Liver (tissue), 2 donors: Measurements from ENCODE around the gene TET2.

Experiments used
- TF ChIP-seq, protein P1 (sequence below): fragments of 150-350 bp; IDR thresholded peaks from 2 replicates; pipeline ENCODE4 v1.5.1; 2017; ENCODE audit warnings: improper control_type of control experiment, low read depth, low read length; ENCODE audit not compliant: missing input control
- TF ChIP-seq, protein P2 (sequence below): IDR thresholded peaks from 2 replicates; pipeline ENCODE4 v1.6.1; 2016; ENCODE audit warnings: antibody characterized with exemption
- TF ChIP-seq, protein P3 (sequence below): IDR thresholded peaks from 2 replicates; pipeline ENCODE4 v1.6.1; 2016; ENCODE audit warnings: antibody characterized with exemption
- donor health status: healthy.

DNA sequence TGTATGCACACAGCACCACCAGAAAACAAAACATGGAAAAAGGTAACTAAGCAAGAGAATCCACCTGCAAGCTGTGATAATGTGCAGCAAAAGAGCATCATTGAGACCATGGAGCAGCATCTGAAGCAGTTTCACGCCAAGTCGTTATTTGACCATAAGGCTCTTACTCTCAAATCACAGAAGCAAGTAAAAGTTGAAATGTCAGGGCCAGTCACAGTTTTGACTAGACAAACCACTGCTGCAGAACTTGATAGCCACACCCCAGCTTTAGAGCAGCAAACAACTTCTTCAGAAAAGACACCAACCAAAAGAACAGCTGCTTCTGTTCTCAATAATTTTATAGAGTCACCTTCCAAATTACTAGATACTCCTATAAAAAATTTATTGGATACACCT, 90.2 kb downstream of the TET2 start:
- TF ChIP-seq, protein P1, sequence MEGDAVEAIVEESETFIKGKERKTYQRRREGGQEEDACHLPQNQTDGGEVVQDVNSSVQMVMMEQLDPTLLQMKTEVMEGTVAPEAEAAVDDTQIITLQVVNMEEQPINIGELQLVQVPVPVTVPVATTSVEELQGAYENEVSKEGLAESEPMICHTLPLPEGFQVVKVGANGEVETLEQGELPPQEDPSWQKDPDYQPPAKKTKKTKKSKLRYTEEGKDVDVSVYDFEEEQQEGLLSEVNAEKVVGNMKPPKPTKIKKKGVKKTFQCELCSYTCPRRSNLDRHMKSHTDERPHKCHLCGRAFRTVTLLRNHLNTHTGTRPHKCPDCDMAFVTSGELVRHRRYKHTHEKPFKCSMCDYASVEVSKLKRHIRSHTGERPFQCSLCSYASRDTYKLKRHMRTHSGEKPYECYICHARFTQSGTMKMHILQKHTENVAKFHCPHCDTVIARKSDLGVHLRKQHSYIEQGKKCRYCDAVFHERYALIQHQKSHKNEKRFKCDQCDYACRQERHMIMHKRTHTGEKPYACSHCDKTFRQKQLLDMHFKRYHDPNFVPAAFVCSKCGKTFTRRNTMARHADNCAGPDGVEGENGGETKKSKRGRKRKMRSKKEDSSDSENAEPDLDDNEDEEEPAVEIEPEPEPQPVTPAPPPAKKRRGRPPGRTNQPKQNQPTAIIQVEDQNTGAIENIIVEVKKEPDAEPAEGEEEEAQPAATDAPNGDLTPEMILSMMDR, result no peak
- TF ChIP-seq, protein P2, sequence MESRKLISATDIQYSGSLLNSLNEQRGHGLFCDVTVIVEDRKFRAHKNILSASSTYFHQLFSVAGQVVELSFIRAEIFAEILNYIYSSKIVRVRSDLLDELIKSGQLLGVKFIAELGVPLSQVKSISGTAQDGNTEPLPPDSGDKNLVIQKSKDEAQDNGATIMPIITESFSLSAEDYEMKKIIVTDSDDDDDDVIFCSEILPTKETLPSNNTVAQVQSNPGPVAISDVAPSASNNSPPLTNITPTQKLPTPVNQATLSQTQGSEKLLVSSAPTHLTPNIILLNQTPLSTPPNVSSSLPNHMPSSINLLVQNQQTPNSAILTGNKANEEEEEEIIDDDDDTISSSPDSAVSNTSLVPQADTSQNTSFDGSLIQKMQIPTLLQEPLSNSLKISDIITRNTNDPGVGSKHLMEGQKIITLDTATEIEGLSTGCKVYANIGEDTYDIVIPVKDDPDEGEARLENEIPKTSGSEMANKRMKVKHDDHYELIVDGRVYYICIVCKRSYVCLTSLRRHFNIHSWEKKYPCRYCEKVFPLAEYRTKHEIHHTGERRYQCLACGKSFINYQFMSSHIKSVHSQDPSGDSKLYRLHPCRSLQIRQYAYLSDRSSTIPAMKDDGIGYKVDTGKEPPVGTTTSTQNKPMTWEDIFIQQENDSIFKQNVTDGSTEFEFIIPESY, result no peak
- TF ChIP-seq, protein P3, sequence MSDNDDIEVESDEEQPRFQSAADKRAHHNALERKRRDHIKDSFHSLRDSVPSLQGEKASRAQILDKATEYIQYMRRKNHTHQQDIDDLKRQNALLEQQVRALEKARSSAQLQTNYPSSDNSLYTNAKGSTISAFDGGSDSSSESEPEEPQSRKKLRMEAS, result no peak
